SU-DHL-6 (cell line): ENCODE results near the gene TRNAU1AP.
A peak's percentile ranks its signal among the peaks of the same experiment; 100 is the strongest.

Source experiments
- H2AFZ ChIP-seq: fragments of 200-600 bp; sonication (generic); 2 replicates; pipeline ENCODE4 v1.6.1; 2014; ENCODE audit warnings: low read depth, mild to moderate bottlenecking, moderate library complexity, mixed read lengths, antibody characterized with exemption, low read length; ENCODE audit not compliant: severe bottlenecking
- H3F3A ChIP-seq: fragments of 200-600 bp; shearing (Covaris generic); 2 replicates; pipeline ENCODE4 v1.6.0; 2016; ENCODE audit warnings: antibody characterized with exemption, mild to moderate bottlenecking; ENCODE audit not compliant: insufficient read depth
- H3K27ac ChIP-seq: fragments of 200-600 bp; sonication (generic); 2 replicates; pipeline ENCODE4 v1.5.1; 2016; ENCODE audit warnings: low read depth, mild to moderate bottlenecking, low read length, moderate library complexity, mixed read lengths
- H3K27me3 ChIP-seq: fragments of 200-600 bp; sonication (generic), shearing (Covaris generic); 2 replicates; pipeline ENCODE4 v1.6.0; 2014; ENCODE audit warnings: mild to moderate bottlenecking, low read length
- H3K36me3 ChIP-seq: fragments of 200-600 bp; sonication (generic); 2 replicates; pipeline ENCODE4 v1.6.1; 2014; ENCODE audit warnings: mild to moderate bottlenecking, low read length, mixed read lengths
- H3K4me2 ChIP-seq: fragments of 300-600, 200-600 bp; shearing (Covaris generic), sonication (generic); 2 replicates; pipeline ENCODE4 v1.6.0; 2014; ENCODE audit warnings: low read length, low read depth, mild to moderate bottlenecking; ENCODE audit not compliant: poor library complexity, severe bottlenecking
- H3K4me3 ChIP-seq: fragments of 200-600 bp; sonication (generic); 2 replicates; pipeline ENCODE4 v1.5.1; 2014; ENCODE audit warnings: antibody characterized with exemption, low read length, mild to moderate bottlenecking, mixed read lengths; ENCODE audit not compliant: insufficient read depth, poor library complexity, severe bottlenecking
- H3K79me2 ChIP-seq: fragments of 200-600 bp; sonication (generic); 2 replicates; pipeline ENCODE4 v1.6.1; 2014; ENCODE audit warnings: mild to moderate bottlenecking, low read length, moderate library complexity; ENCODE audit not compliant: insufficient read depth
- H3K9ac ChIP-seq: fragments of 200-600 bp; sonication (generic); 2 replicates; pipeline ENCODE4 v1.7.0; 2014; ENCODE audit warnings: mild to moderate bottlenecking, low read length
- H3K9me2 ChIP-seq: fragments of 200-600 bp; sonication (generic); replicated peaks from 2 replicates; pipeline ENCODE4 v1.6.1; 2014; ENCODE audit warnings: low read length; ENCODE audit not compliant: insufficient read depth
- H3K9me3 ChIP-seq: fragments of 200-600 bp; sonication (generic); 2 replicates; pipeline ENCODE4 v1.6.1; 2014; ENCODE audit warnings: low read length, mixed read lengths; ENCODE audit not compliant: insufficient read depth
- H4K20me1 ChIP-seq: fragments of 200-600 bp; sonication (generic); 2 replicates; pipeline ENCODE4 v1.6.1; 2014; ENCODE audit warnings: low read depth, mild to moderate bottlenecking, antibody characterized with exemption, low read length, moderate library complexity, mixed read lengths
- CTCF ChIP-seq: fragments of 200-600 bp; sonication (generic); IDR thresholded peaks from one replicate; pipeline ENCODE4 v1.5.1; 2017; ENCODE audit warnings: antibody characterized with exemption, mild to moderate bottlenecking, low read length, moderate library complexity; ENCODE audit not compliant: insufficient read depth, poor library complexity, severe bottlenecking
- EZH2phosphoT487 ChIP-seq: fragments of 200-600 bp; sonication (generic), shearing (Covaris generic); conservative IDR thresholded peaks from 2 replicates; pipeline ENCODE4 v1.6.1; 2018; ENCODE audit warnings: mild to moderate bottlenecking, antibody characterized with exemption, low read length, moderate library complexity, mixed read lengths

Gene TRNAU1AP

GRCh38 chr1:28506907-28507246 lies 46.0 kb upstream of the TRNAU1AP start:
- Histone ChIP-seq H3K79me2 (peaks cover 31% of the 10 kb centered on the region), H4K20me1 (no peaks in the 10 kb centered on the region), H3K4me2 (peak overlapping the region; percentile 84), H3K27me3 (no peaks in the 10 kb centered on the region), H3K9me3 (no peaks in the 10 kb centered on the region), H3F3A (peaks cover 89% of the 10 kb centered on the region), H3K4me3 (peak overlapping the region; percentile 79), H2AFZ (no peak overlapping the region), H3K9me2 (no peaks in the 10 kb centered on the region), H3K27ac (peak overlapping the region; percentile 96), H3K36me3 (peaks cover 39% of the 10 kb centered on the region), H3K9ac (peak overlapping the region; percentile 89)
- TF ChIP-seq EZH2phosphoT487 (no peak), CTCF (no peak)

- Histone ChIP-seq H3K9me2 (no peaks in the 10 kb centered on the region), H3K4me3 (peak overlapping the region; percentile 79), H3K9ac (peak overlapping the region; percentile 89), H3K36me3 (peaks cover 41% of the 10 kb centered on the region), H3K9me3 (no peaks in the 10 kb centered on the region), H3K27ac (peak overlapping the region; percentile 96), H2AFZ (no peak overlapping the region), H3K27me3 (no peaks in the 10 kb centered on the region), H4K20me1 (no peaks in the 10 kb centered on the region), H3F3A (peaks cover 89% of the 10 kb centered on the region), H3K79me2 (peaks cover 31% of the 10 kb centered on the region), H3K4me2 (peak overlapping the region; percentile 84)
- TF ChIP-seq CTCF: no peak
- no peak for TF ChIP-seq EZH2phosphoT487
These were observed 45.6 kb upstream of the TRNAU1AP start for GRCh38 chr1:28507247-28507645.

- Histone ChIP-seq H3K4me2 (peak overlapping the region; percentile 84), H3F3A (peaks cover 91% of the 10 kb centered on the region), H3K79me2 (peaks cover 31% of the 10 kb centered on the region), H3K9me3 (no peaks in the 10 kb centered on the region), H3K27me3 (no peaks in the 10 kb centered on the region), H3K9me2 (no peaks in the 10 kb centered on the region), H3K4me3 (peak overlapping the region; percentile 79), H3K27ac (peak overlapping the region; percentile 96), H3K36me3 (peaks cover 46% of the 10 kb centered on the region), H2AFZ (no peak overlapping the region), H3K9ac (peak overlapping the region; percentile 89), H4K20me1 (no peaks in the 10 kb centered on the region)
- TF ChIP-seq EZH2phosphoT487 (no peak), CTCF (no peak)
These were observed 45.0 kb upstream of the TRNAU1AP start for GRCh38 chr1:28507646-28508434.
